HepG2 (cell line): ENCODE measurements around the gene HOXD8.

Experiments used
- HOMEZ ChIP-seq: IDR thresholded peaks from 2 replicates; pipeline ENCODE4 v1.6.1; 2016; ENCODE audit warnings: low read depth
- KLF13 ChIP-seq: sonication (generic); formaldehyde crosslinking; IDR thresholded peaks from 2 replicates; pipeline ENCODE4 v1.4.0; 2020; ENCODE audit warnings: mild to moderate bottlenecking, missing genetic modification reagents

GRCh38 chr2:176145085-176145969, 15.8 kb downstream of the HOXD8 start:
- TF ChIP-seq KLF13 (no peak), HOMEZ (no peak)
